Measurements from ENCODE around the gene RPS6KC1. TPM values are rescaled to one million over a fixed set of nuclear protein-coding genes. Genes with fewer than 3 reads are reported as not detected.
"Not testable (repeated sequence)": the region's sequence is repeated elsewhere in the genome, so short reads cannot be mapped to it uniquely, and the experiment has no call there.

The RPS6KC1 gene
- total RNA-seq, 2 experiments from 2014 or later = 9.5 to 14.6 TPM

DNA sequence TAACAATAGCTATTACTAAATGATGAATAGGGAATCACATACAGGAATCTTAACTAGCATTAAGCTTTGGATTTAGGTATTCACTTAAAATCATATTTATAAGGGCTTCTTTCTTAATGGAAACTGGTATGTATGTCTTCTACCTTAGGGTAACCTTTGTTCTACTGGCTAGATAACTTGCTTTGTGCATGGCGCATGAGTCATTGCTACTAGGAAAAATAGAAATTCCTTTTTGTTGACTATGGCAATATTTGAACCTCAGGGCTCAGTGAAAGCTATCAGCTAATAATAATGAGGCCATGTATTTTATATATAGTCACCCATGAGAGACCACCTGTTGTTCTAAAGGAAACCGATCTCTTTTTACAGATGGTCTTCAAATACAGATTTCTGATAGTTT lies 72.5 kb downstream of the RPS6KC1 start:
- ATAC-seq (no peak), DNase-seq (no peak)
- Mint-ChIP-seq H3K4me3 (no peak overlapping the region), H3K9me3 (ENCODE audit: low read depth) (no peaks in the 10 kb centered on the region), H3K4me1 (peaks cover 9% of the 10 kb centered on the region), H3K36me3 (no peaks in the 10 kb centered on the region), H3K27ac (no peak overlapping the region), H3K27me3 (no peaks in the 10 kb centered on the region)
- CTCF ChIA-PET = interaction anchor here (1.0 to 3.4 kb wide), 6 partner anchors 13 to 1209 kb away, joined by 3 to 10 read pairs (median 3); no protein-coding TSS in a partner anchor

GRCh38 chr1:213124590-213124989 lies 73.5 kb downstream of the RPS6KC1 start:
- H3K27ac Mint-ChIP-seq = no peak overlapping the region
- H3K4me1 Mint-ChIP-seq = peaks cover 9% of the 10 kb centered on the region
- no peak for DNase-seq
- no peaks in the 10 kb centered on the region for H3K27me3 Mint-ChIP-seq
- no peak for ATAC-seq
- CTCF ChIA-PET = interaction anchor here (3.4 kb wide), 1 partner anchor 14 kb away, joined by 10 read pairs; no protein-coding TSS in a partner anchor
- no peaks in the 10 kb centered on the region for H3K9me3 Mint-ChIP-seq (ENCODE audit: low read depth)
- no peak overlapping the region for H3K4me3 Mint-ChIP-seq
- H3K36me3 Mint-ChIP-seq = peaks cover 3% of the 10 kb centered on the region

DNA sequence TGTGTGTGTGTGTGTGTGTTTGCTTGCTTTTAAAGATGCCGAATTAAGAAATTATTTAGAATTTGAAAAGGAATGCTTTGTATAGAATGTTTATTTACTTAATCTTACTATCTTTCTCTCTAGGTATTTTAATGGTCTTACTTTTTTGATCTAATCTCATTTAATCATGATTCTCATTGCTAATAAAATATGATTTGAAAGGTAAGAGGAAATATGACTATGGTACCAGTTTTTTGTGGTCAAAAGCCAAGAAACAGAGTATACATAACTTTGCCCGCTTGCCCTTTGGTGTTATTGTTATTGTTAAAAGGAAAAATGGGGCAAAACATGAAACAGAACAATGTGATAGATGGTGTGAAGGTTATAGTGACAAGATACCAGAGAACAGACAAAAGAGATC lies 74.6 kb downstream of the RPS6KC1 start:
- no peak overlapping the region for H3K4me3 Mint-ChIP-seq
- no peaks in the 10 kb centered on the region for H3K27me3 Mint-ChIP-seq
- no peaks in the 10 kb centered on the region for H3K9me3 Mint-ChIP-seq (ENCODE audit: low read depth)
- no peak for ATAC-seq
- CTCF ChIA-PET = no interaction called here
- peaks cover 3% of the 10 kb centered on the region for H3K36me3 Mint-ChIP-seq
- H3K27ac Mint-ChIP-seq = no peak overlapping the region
- DNase-seq = no peak
- H3K4me1 Mint-ChIP-seq = peaks cover 3% of the 10 kb centered on the region

DNA sequence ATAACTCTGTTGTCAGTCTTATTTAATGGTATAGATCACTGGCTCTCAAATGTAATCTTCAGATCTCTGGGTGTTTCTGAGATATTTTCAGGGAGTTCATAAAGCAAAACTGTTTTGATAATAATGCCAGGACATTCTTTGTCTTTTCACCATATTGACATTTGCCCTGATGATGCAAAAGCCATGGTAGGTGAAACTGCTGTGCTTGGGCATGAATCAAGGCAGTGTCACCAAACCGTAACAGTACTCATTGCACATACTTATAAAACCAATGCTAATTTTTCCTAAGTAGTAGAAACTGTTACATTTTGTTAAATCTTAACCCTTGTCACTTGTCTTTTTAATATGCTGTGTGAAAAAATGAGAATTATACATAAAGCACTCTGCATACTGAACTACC lies 76.0 kb downstream of the RPS6KC1 start:
- Mint-ChIP-seq H3K9me3 (ENCODE audit: low read depth) (no peaks in the 10 kb centered on the region), H3K4me3 (no peak overlapping the region), H3K36me3 (peaks cover 3% of the 10 kb centered on the region), H3K27me3 (no peaks in the 10 kb centered on the region), H3K4me1 (no peaks in the 10 kb centered on the region), H3K27ac (no peak overlapping the region)
- DNase-seq (no peak), ATAC-seq (no peak)
- CTCF ChIA-PET = no interaction called here

DNA sequence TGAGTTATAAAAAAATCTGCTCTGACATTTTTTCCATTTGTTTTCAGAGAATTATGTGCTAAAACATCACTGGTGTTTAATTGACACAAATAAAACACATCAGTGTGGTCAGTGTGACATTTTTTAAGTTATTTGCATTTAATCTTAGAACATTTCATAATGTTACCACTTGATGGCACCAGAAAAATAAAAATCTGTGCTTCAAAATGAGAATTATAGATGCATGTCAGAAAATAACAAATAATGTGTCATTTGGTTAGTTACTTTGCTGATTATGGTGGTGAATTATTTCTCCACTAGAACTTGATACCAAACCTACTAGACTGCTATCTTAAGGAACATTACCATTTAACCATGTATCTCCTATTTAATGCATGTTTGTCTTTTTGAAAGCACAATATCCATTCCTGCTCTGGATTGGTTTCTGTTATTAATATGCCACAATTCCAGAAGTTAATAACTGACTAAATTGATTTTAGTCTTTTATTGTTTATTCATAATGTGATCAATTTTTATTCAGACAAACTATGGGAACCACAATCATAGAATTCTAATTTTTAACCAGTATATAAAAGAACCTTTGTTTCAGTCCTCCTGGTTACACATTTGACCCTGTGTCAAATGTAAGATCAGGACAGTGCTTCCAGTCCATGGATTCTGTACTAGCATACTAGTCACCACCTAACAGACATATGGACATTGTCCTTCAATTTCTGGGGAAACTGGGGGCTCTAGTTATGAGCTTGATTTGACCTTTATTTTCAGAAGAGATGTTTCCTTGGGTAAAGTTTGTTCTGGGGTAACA lies 81.0 kb downstream of the RPS6KC1 start:
- ATAC-seq = no peak

DNA sequence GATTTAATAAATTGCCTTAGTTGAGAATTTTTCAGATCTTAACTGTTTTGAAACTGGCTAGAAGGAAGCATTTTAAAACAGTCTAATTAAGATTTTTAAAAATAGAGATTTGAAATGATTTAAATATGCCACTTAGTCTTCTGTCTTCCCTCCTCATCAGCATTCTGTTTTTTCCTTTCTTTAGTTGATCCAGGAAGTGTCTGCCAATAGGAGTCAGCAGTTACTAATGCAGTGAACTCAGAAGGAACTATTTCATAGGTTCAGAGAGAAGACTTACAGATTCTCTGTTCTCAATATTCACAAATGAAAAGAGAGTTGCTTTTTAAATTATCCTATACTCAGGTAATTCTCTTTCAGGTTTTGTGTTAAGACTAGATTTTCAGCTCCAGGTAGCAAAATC lies 84.5 kb downstream of the RPS6KC1 start:
- Mint-ChIP-seq H3K4me3 (no peak overlapping the region), H3K36me3 (peaks cover 24% of the 10 kb centered on the region), H3K27ac (no peak overlapping the region), H3K27me3 (no peaks in the 10 kb centered on the region), H3K4me1 (no peaks in the 10 kb centered on the region), H3K9me3 (ENCODE audit: low read depth) (peaks cover 2% of the 10 kb centered on the region)
- CTCF ChIA-PET = interaction anchor here (1.3 kb wide), 1 partner anchor 13 kb away, joined by 3 read pairs; no protein-coding TSS in a partner anchor
- DNase-seq = no peak
- ATAC-seq = no peak

More for the DNA sequence above, 81.0 kb downstream of the RPS6KC1 start:
- DNase-seq = no peak
- H3K9me3 Mint-ChIP-seq (ENCODE audit: low read depth) = no peaks in the 10 kb centered on the region
- no peak overlapping the region for H3K27ac Mint-ChIP-seq
- CTCF ChIA-PET = no interaction called here
- H3K36me3 Mint-ChIP-seq = peaks cover 6% of the 10 kb centered on the region
- no peak overlapping the region for H3K4me3 Mint-ChIP-seq
- no peaks in the 10 kb centered on the region for H3K27me3 Mint-ChIP-seq
- H3K4me1 Mint-ChIP-seq = no peaks in the 10 kb centered on the region

DNA sequence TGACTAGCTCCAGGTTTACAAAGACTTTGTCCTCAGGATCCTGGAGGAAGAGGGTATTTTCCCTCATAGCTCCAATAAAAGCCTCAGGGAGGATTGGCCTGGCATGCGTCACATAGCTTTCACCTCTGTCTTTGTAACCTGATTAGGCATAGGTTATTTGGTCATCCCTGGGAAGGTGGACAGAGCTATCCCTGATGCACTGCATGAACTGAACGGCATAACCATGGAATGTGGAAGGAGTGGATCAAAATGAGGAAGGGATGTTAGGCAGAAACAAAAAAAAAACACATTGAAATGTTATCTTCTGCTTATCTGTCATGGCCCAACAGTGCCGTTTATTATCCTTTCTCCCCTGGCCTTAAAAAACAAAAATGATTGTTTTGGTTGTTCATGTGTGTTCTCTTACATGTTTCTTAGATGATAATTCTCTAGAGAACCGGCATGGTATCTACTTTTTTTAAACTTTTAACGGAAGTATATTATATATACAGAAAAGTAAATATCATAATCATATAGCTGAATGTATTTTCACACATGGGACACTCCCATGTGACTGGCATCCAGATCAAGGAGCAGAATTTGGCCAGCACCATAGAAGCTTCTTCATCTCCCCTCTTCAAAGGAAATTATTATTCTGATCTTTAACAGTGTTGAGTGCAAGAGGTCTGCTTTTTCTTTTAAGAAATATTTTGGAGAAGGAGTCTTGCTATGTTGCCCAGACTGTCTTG lies 85.3 kb downstream of the RPS6KC1 start:
- Mint-ChIP-seq H3K36me3 (peaks cover 24% of the 10 kb centered on the region), H3K9me3 (ENCODE audit: low read depth) (peaks cover 2% of the 10 kb centered on the region), H3K27ac (no peak overlapping the region), H3K27me3 (no peaks in the 10 kb centered on the region), H3K4me1 (no peaks in the 10 kb centered on the region), H3K4me3 (no peak overlapping the region)
- CTCF ChIA-PET = interaction anchor here (1.3 kb wide), 1 partner anchor 14 kb away, joined by 3 read pairs; no protein-coding TSS in a partner anchor
- ATAC-seq = no peak
- DNase-seq = no peak

DNA sequence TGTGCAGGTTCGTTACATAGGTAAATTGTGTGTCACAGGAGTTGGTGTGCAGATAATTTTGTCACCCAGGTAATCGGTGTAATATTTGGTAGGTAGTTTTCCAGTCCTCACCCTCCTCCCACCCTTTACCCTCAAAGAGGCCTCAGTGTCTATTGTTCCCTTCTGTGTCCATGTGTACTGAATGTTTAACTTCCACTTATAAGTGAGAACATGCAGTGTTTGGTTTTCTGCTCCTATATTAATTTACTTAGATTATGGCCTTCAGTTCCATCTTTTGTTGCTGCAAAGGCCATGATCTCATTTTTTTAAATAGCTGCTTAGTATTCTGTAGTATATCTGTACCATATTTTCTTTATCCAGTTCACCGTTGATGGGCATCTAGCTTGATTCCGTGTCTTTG lies 87.3 kb downstream of the RPS6KC1 start:
- Mint-ChIP-seq H3K36me3 (peaks cover 28% of the 10 kb centered on the region), H3K4me1 (no peaks in the 10 kb centered on the region), H3K27ac (no peak overlapping the region), H3K27me3 (no peaks in the 10 kb centered on the region), H3K4me3 (no peak overlapping the region), H3K9me3 (ENCODE audit: low read depth) (peaks cover 2% of the 10 kb centered on the region)
- ATAC-seq = no peak
- DNase-seq = no peak
- CTCF ChIA-PET = no interaction called here

GRCh38 chr1:213138892-213139291 lies 87.9 kb downstream of the RPS6KC1 start:
- DNase-seq = no peak
- Mint-ChIP-seq H3K4me1 (no peaks in the 10 kb centered on the region), H3K27me3 (no peaks in the 10 kb centered on the region), H3K4me3 (no peak overlapping the region), H3K27ac (no peak overlapping the region), H3K9me3 (ENCODE audit: low read depth) (peaks cover 2% of the 10 kb centered on the region), H3K36me3 (peaks cover 30% of the 10 kb centered on the region)
- no peak for ATAC-seq
- CTCF ChIA-PET = no interaction called here

DNA sequence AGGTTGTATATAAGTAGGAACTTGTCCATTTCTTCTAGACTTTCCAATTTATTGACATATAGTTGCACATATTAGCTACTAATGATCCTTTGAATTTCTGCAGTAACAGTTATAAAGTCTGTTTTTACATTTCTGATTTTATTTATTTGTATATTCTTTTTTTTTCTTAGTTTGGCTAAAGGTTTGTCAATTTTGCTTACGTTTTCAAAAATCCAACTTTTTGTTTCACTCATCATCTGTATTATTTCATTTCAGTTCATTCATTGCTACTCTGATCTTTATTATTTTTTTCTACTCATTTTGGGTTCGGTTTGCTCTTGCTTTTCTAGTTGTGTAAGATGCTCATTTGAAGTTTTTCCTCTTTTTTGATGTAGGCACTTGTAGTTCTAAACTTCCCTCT lies 97.9 kb downstream of the RPS6KC1 start:
- ATAC-seq (no peak), DNase-seq (no peak)
- H3K4me3 Mint-ChIP-seq = no peak overlapping the region
- H3K4me1 Mint-ChIP-seq = no peaks in the 10 kb centered on the region
- CTCF ChIA-PET = no interaction called here
- peaks cover 2% of the 10 kb centered on the region for H3K9me3 Mint-ChIP-seq (ENCODE audit: low read depth)
- no peaks in the 10 kb centered on the region for H3K27me3 Mint-ChIP-seq
- peaks cover 17% of the 10 kb centered on the region for H3K36me3 Mint-ChIP-seq
- H3K27ac Mint-ChIP-seq = no peak overlapping the region

DNA sequence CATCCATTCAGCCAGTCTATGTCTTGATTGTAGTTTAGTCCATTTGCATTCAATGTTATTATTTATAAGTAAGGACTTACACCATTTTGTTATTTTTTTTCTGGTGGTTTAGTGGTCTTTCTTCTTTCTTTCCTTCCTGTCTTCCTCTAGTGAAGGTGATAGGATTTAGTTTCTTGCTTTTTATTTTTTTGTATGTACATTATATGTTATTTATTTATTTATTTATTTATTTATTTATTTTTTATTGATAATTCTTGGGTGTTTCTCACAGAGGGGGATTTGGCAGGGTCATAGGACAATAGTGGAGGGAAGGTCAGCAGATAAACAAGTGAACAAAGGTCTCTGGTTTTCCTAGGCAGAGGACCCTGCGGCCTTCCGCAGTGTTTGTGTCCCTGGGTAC lies 99.0 kb downstream of the RPS6KC1 start:
- DNase-seq, H3K4me1 Mint-ChIP-seq: not testable (repeated sequence)

GRCh38 chr1:213154056-213154685 lies 103.1 kb downstream of the RPS6KC1 start:
- H3K4me1 Mint-ChIP-seq = no peaks in the 10 kb centered on the region
- no peak overlapping the region for H3K27ac Mint-ChIP-seq
- H3K36me3 Mint-ChIP-seq = peaks cover 25% of the 10 kb centered on the region
- CTCF ChIA-PET = no interaction called here
- no peak overlapping the region for H3K4me3 Mint-ChIP-seq
- H3K27me3 Mint-ChIP-seq = no peaks in the 10 kb centered on the region
- ATAC-seq (no peak), DNase-seq (no peak)
- peaks cover 3% of the 10 kb centered on the region for H3K9me3 Mint-ChIP-seq (ENCODE audit: low read depth)

More for the DNA sequence above, 99.0 kb downstream of the RPS6KC1 start:
- H3K4me3 Mint-ChIP-seq; H3K27ac Mint-ChIP-seq; CTCF ChIA-PET; H3K9me3 Mint-ChIP-seq (ENCODE audit: low read depth); H3K27me3 Mint-ChIP-seq; ATAC-seq: not testable (repeated sequence)
- H3K36me3 Mint-ChIP-seq = peaks cover 18% of the 10 kb centered on the region

GRCh38 chr1:213159376-213159775 lies 108.3 kb downstream of the RPS6KC1 start:
- Mint-ChIP-seq H3K36me3 (peaks cover 22% of the 10 kb centered on the region), H3K4me3 (no peak overlapping the region), H3K9me3 (ENCODE audit: low read depth) (peaks cover 3% of the 10 kb centered on the region), H3K4me1 (no peaks in the 10 kb centered on the region), H3K27me3 (no peaks in the 10 kb centered on the region), H3K27ac (no peak overlapping the region)
- ATAC-seq (no peak), DNase-seq (no peak)
- CTCF ChIA-PET = no interaction called here
